PFSK-1 (cell line): ENCODE data around the gene TMEM238L.

Source experiments
- FOXP2 ChIP-seq: optimal IDR thresholded peaks from 2 replicates; pipeline ENCODE3; 2011; ENCODE audit warnings: borderline replicate concordance, control low read depth, inconsistent platforms; ENCODE audit not compliant: insufficient read depth; ENCODE audit errors: extremely low read length, extremely low read depth
- POLR2AphosphoS5 ChIP-seq: IDR thresholded peaks from 2 replicates; pipeline ENCODE4 v1.6.1; 2012; ENCODE audit warnings: low read depth, mild to moderate bottlenecking, control low read depth, low read length, moderate library complexity
- REST ChIP-seq, 2 experiments: IDR thresholded peaks; 2 replicates each; pipeline versions ENCODE4 v1.6.1 to v1.8.0; 2011 to 2012; ENCODE audit warnings: low read depth in 2 of 2, low read length in 2 of 2, control low read depth in 1 of 2, inconsistent platforms in 1 of 2, mild to moderate bottlenecking in 1 of 2, moderate library complexity in 1 of 2; ENCODE audit not compliant: insufficient read depth in 1 of 2
- SIN3A ChIP-seq: IDR thresholded peaks from 2 replicates; pipeline ENCODE4 v1.6.1; 2012; ENCODE audit warnings: mild to moderate bottlenecking, low read length, moderate library complexity, borderline replicate concordance; ENCODE audit not compliant: insufficient read depth
- TAF1 ChIP-seq: IDR thresholded peaks from 2 replicates; pipeline ENCODE4 v1.6.1; 2012; ENCODE audit warnings: low read length, control low read depth, borderline replicate concordance; ENCODE audit not compliant: insufficient read depth

The TMEM238L gene

GRCh38 chr17:10802496-10803284 is 1.2 kb downstream of the TMEM238L start:
- TF ChIP-seq REST (IDR thresholded peaks at IDR 0.05; ENCODE audit: insufficient read depth in 1 of 2, low read depth in 2 of 2, low read length in 2 of 2) (no peak), POLR2AphosphoS5 (no peak), TAF1 (no peak), FOXP2 (no peak), SIN3A (no peak)

GRCh38 chr17:10799407-10799806 is 4.5 kb downstream of the TMEM238L start:
- TF ChIP-seq POLR2AphosphoS5 (no peak), SIN3A (no peak), FOXP2 (no peak), TAF1 (no peak), REST (IDR thresholded peaks at IDR 0.05; ENCODE audit: insufficient read depth in 1 of 2, low read depth in 2 of 2, low read length in 2 of 2) (no peak)

- TF ChIP-seq REST (IDR thresholded peaks at IDR 0.05; ENCODE audit: insufficient read depth in 1 of 2, low read depth in 2 of 2, low read length in 2 of 2): no peak
- no peak for TF ChIP-seq FOXP2
- no peak for TF ChIP-seq SIN3A
- no peak for TF ChIP-seq POLR2AphosphoS5
- no peak for TF ChIP-seq TAF1
Observed at GRCh38 chr17:10798910-10799309, 5.0 kb downstream of the TMEM238L start.

GRCh38 chr17:10798332-10798749 is 5.6 kb downstream of the TMEM238L start:
- TF ChIP-seq SIN3A (no peak), REST (IDR thresholded peaks at IDR 0.05; ENCODE audit: insufficient read depth in 1 of 2, low read depth in 2 of 2, low read length in 2 of 2) (no peak), FOXP2 (no peak), TAF1 (no peak), POLR2AphosphoS5 (no peak)
